Measurements from ENCODE around the gene UBAP1.
"Not testable (repeated sequence)": the region's sequence is repeated elsewhere in the genome, so short reads cannot be mapped to it uniquely, and the experiment has no call there.

The UBAP1 gene

GRCh38 chr9:34205102-34205501, 26.3 kb downstream of the UBAP1 start:
- no peak for TF ChIP-seq CTCF (conservative IDR thresholded peaks at IDR 0.05; ENCODE audit: low read depth, low read length)
- Histone ChIP-seq H3K27me3 (ENCODE audit: insufficient read depth, low read depth) (no peaks in the 10 kb centered on the region), H3K4me2 (no peak overlapping the region), H3K4me1 (ENCODE audit: low read depth, poor library complexity, severe bottlenecking) (no peaks in the 10 kb centered on the region), H4K20me1 (ENCODE audit: insufficient read depth) (no peaks in the 10 kb centered on the region), H3K9ac (no peak overlapping the region), H3K4me3 (IDR thresholded peaks at IDR 0.05; ENCODE audit: insufficient read depth, low read depth, low read length) (no peak overlapping the region), H2AFZ (ENCODE audit: low read depth) (no peak overlapping the region), H3K27ac (no peak overlapping the region), H3K79me2 (ENCODE audit: insufficient read depth, low read depth) (peaks cover 66% of the 10 kb centered on the region; the same call in 1 of the 2 replicates), H3K36me3 (ENCODE audit: insufficient read depth) (no peaks in the 10 kb centered on the region)

GRCh38 chr9:34206561-34206960, 27.7 kb downstream of the UBAP1 start:
- peaks cover 66% of the 10 kb centered on the region; the same call in 1 of the 2 replicates for H3K79me2 ChIP-seq (ENCODE audit: insufficient read depth, low read depth)
- no peaks in the 10 kb centered on the region for H3K27me3 ChIP-seq (ENCODE audit: insufficient read depth, low read depth)
- H3K4me2 ChIP-seq = no peak overlapping the region
- no peaks in the 10 kb centered on the region for H3K4me1 ChIP-seq (ENCODE audit: low read depth, poor library complexity, severe bottlenecking)
- no peak for TF ChIP-seq CTCF (conservative IDR thresholded peaks at IDR 0.05; ENCODE audit: low read depth, low read length)
- H2AFZ ChIP-seq (ENCODE audit: low read depth) = no peak overlapping the region
- no peaks in the 10 kb centered on the region for H4K20me1 ChIP-seq (ENCODE audit: insufficient read depth)
- no peaks in the 10 kb centered on the region for H3K36me3 ChIP-seq (ENCODE audit: insufficient read depth)
- no peak overlapping the region for H3K9ac ChIP-seq
- no peak overlapping the region for H3K4me3 ChIP-seq (IDR thresholded peaks at IDR 0.05; ENCODE audit: insufficient read depth, low read depth, low read length)
- no peak overlapping the region for H3K27ac ChIP-seq

- H3K9ac ChIP-seq = no peak overlapping the region
- H3K4me2 ChIP-seq = no peak overlapping the region
- H3K36me3 ChIP-seq (ENCODE audit: insufficient read depth) = no peaks in the 10 kb centered on the region
- peaks cover 31% of the 10 kb centered on the region; the same call in 1 of the 2 replicates for H3K79me2 ChIP-seq (ENCODE audit: insufficient read depth, low read depth)
- no peaks in the 10 kb centered on the region for H3K4me1 ChIP-seq (ENCODE audit: low read depth, poor library complexity, severe bottlenecking)
- no peak overlapping the region for H3K4me3 ChIP-seq (IDR thresholded peaks at IDR 0.05; ENCODE audit: insufficient read depth, low read depth, low read length)
- H3K27ac ChIP-seq = no peak overlapping the region
- H2AFZ ChIP-seq (ENCODE audit: low read depth) = no peak overlapping the region
- H4K20me1 ChIP-seq (ENCODE audit: insufficient read depth) = no peaks in the 10 kb centered on the region
- TF ChIP-seq CTCF (conservative IDR thresholded peaks at IDR 0.05; ENCODE audit: low read depth, low read length) = no peak
- no peaks in the 10 kb centered on the region for H3K27me3 ChIP-seq (ENCODE audit: insufficient read depth, low read depth)
Observed at GRCh38 chr9:34211395-34211794, 32.6 kb downstream of the UBAP1 start.

- not testable (repeated sequence) for H4K20me1 ChIP-seq (ENCODE audit: insufficient read depth); H3K36me3 ChIP-seq (ENCODE audit: insufficient read depth); H3K4me2 ChIP-seq; H2AFZ ChIP-seq (ENCODE audit: low read depth); H3K27ac ChIP-seq; H3K27me3 ChIP-seq (ENCODE audit: insufficient read depth, low read depth); H3K79me2 ChIP-seq (ENCODE audit: insufficient read depth, low read depth); H3K4me3 ChIP-seq (IDR thresholded peaks at IDR 0.05; ENCODE audit: insufficient read depth, low read depth, low read length); H3K4me1 ChIP-seq (ENCODE audit: low read depth, poor library complexity, severe bottlenecking); H3K9ac ChIP-seq
Observed at GRCh38 chr9:34214354-34215000, 35.6 kb downstream of the UBAP1 start.

GRCh38 chr9:34216325-34216724, 37.5 kb downstream of the UBAP1 start:
- Histone ChIP-seq H3K9ac (no peak overlapping the region), H2AFZ (ENCODE audit: low read depth) (no peak overlapping the region), H3K36me3 (ENCODE audit: insufficient read depth) (no peaks in the 10 kb centered on the region), H3K4me3 (IDR thresholded peaks at IDR 0.05; ENCODE audit: insufficient read depth, low read depth, low read length) (no peak overlapping the region), H4K20me1 (ENCODE audit: insufficient read depth) (no peaks in the 10 kb centered on the region), H3K79me2 (ENCODE audit: insufficient read depth, low read depth) (no peaks in the 10 kb centered on the region), H3K4me1 (ENCODE audit: low read depth, poor library complexity, severe bottlenecking) (peaks cover 3% of the 10 kb centered on the region), H3K4me2 (no peak overlapping the region), H3K27ac (no peak overlapping the region), H3K27me3 (ENCODE audit: insufficient read depth, low read depth) (no peaks in the 10 kb centered on the region)
- TF ChIP-seq CTCF (conservative IDR thresholded peaks at IDR 0.05; ENCODE audit: low read depth, low read length) = no peak

- not testable (repeated sequence) for H3K4me2 ChIP-seq; H3K4me1 ChIP-seq (ENCODE audit: low read depth, poor library complexity, severe bottlenecking); H3K4me3 ChIP-seq (IDR thresholded peaks at IDR 0.05; ENCODE audit: insufficient read depth, low read depth, low read length); H4K20me1 ChIP-seq (ENCODE audit: insufficient read depth); H3K79me2 ChIP-seq (ENCODE audit: insufficient read depth, low read depth); H3K36me3 ChIP-seq (ENCODE audit: insufficient read depth); H3K9ac ChIP-seq; H3K27me3 ChIP-seq (ENCODE audit: insufficient read depth, low read depth); H2AFZ ChIP-seq (ENCODE audit: low read depth); H3K27ac ChIP-seq
Observed at GRCh38 chr9:34217015-34217414, 38.2 kb downstream of the UBAP1 start.
